Uterus (tissue), 2 donors: Measurements from ENCODE around the gene UBE2M.

Experiments used
- POLR2A ChIP-seq, 2 donors: fragments of 450-650 bp; IDR thresholded peaks; one replicate each; pipeline ENCODE4 v1.6.1; 2016; ENCODE audit warnings: antibody characterized with exemption in 2 of 2, mild to moderate bottlenecking in 1 of 2, moderate library complexity in 1 of 2
- TF ChIP-seq, protein P1 (sequence below), 4 experiments: fragments of 200-600 bp in 2 of 4; fragments of 450-650 bp in 2 of 4; sonication (generic) in 2 of 4; IDR thresholded peaks; one replicate each; pipeline ENCODE4 v1.5.1; 2016 to 2019; ENCODE audit warnings: antibody characterized with exemption in 4 of 4, mild to moderate bottlenecking in 2 of 4, moderate library complexity in 1 of 4

DNA sequence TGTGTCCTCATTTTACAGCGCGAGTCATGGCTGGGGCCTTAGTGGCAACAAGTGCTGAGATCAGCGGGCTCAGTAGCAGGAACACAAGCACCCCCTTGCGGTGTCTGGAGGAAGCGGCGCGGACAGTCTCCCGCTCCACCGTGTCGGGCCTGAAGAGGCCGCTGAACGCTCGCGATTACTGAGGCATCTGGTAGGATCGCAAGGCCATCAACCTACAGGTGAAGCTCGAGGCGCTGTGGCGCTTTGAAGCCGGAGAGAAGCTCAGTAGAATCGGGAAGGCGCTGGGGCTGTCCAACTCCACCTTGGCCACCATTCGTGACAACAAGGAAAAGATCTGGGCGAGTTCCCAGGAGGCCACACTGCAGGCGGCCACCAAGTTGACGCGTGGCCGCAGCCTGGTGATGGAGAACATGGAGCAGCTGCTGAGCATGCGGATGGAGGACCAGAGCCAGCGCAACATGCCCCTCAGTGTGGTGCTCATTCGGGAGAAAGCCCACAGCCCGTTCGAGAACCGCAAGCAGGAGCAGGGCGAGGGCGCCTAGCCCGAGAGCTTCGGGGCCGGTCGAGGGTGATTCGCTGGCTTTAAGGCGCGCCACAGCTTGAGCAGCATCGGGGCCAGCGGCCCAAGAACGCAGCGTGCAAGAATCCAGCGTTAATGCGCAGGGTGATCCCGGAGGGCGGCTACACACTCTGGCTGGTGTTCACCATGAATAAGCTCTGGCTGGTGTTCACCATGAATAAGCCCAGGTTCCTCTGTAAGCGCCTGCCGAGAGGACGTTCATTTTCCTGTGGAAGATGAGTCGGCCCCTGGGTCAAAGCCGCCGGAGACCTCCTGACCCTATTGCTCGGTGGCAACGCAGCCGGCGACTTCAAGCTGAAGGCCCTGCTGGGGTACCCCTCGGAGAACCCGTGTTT, 23.1 kb upstream of the UBE2M start:
- TF ChIP-seq, protein P1, sequence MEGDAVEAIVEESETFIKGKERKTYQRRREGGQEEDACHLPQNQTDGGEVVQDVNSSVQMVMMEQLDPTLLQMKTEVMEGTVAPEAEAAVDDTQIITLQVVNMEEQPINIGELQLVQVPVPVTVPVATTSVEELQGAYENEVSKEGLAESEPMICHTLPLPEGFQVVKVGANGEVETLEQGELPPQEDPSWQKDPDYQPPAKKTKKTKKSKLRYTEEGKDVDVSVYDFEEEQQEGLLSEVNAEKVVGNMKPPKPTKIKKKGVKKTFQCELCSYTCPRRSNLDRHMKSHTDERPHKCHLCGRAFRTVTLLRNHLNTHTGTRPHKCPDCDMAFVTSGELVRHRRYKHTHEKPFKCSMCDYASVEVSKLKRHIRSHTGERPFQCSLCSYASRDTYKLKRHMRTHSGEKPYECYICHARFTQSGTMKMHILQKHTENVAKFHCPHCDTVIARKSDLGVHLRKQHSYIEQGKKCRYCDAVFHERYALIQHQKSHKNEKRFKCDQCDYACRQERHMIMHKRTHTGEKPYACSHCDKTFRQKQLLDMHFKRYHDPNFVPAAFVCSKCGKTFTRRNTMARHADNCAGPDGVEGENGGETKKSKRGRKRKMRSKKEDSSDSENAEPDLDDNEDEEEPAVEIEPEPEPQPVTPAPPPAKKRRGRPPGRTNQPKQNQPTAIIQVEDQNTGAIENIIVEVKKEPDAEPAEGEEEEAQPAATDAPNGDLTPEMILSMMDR (IDR thresholded peaks at IDR 0.05) = peak; percentile 75 to 94 (median 88)
- TF ChIP-seq POLR2A (IDR thresholded peaks at IDR 0.05) = peak in 1 of 2 donors; percentile 18
